COLO829 (cell line): ENCODE data around the gene TSHZ3.

Experiments used
- DNase-seq: peaks from one replicate; pipeline ENCODE4 v3.0.0; 2012; ENCODE audit warnings: low spot score

TSHZ3 gene

GRCh38 chr19:31261019-31261602 is 88.1 kb downstream of the TSHZ3 start:
- DNase-seq: no peak

- DNase-seq: no peak
These were observed 88.9 kb downstream of the TSHZ3 start for GRCh38 chr19:31260171-31260933.

- no peak for DNase-seq
These were observed 90.8 kb downstream of the TSHZ3 start for GRCh38 chr19:31258211-31259052.

GRCh38 chr19:31257426-31258130 is 91.7 kb downstream of the TSHZ3 start:
- no peak for DNase-seq

GRCh38 chr19:31257025-31257424 is 92.2 kb downstream of the TSHZ3 start:
- DNase-seq: no peak

GRCh38 chr19:31256593-31256960 is 92.7 kb downstream of the TSHZ3 start:
- DNase-seq: no peak

- no peak for DNase-seq
These were observed 93.2 kb downstream of the TSHZ3 start for GRCh38 chr19:31255831-31256592.

GRCh38 chr19:31255174-31255799 is 93.9 kb downstream of the TSHZ3 start:
- no peak for DNase-seq

- DNase-seq: no peak
These were observed 94.6 kb downstream of the TSHZ3 start for GRCh38 chr19:31254611-31255010.

GRCh38 chr19:31254180-31254551 is 95.1 kb downstream of the TSHZ3 start:
- no peak for DNase-seq

- no peak for DNase-seq
These were observed 95.6 kb downstream of the TSHZ3 start for GRCh38 chr19:31253526-31254179.

GRCh38 chr19:31252441-31252840 is 96.8 kb downstream of the TSHZ3 start:
- DNase-seq: no peak

- DNase-seq: no peak
These were observed 100.0 kb downstream of the TSHZ3 start for GRCh38 chr19:31249217-31249616.

- no peak for DNase-seq
These were observed 113.4 kb downstream of the TSHZ3 start for GRCh38 chr19:31235806-31236205.

- DNase-seq: no peak
These were observed 115.9 kb downstream of the TSHZ3 start for GRCh38 chr19:31233295-31233800.

- DNase-seq: no peak
These were observed 116.4 kb downstream of the TSHZ3 start for GRCh38 chr19:31232871-31233270.

GRCh38 chr19:31232180-31232579 is 117.1 kb downstream of the TSHZ3 start:
- no peak for DNase-seq

GRCh38 chr19:31231237-31231636 is 118.0 kb downstream of the TSHZ3 start:
- DNase-seq: no peak

- DNase-seq: no peak
These were observed 122.9 kb downstream of the TSHZ3 start for GRCh38 chr19:31226151-31226935.
